HCT116 (cell line): Measurements from ENCODE around the gene ST6GALNAC4.

ENCODE experiments used
- CTCF ChIP-seq, 3 experiments: fragments of 200-600 bp in 1 of 3; sonication (generic) in 1 of 3; IDR thresholded peaks in 2 of 3; conservative IDR thresholded peaks in 1 of 3; 2 replicates each; pipeline ENCODE4 v1.5.1; 2012 to 2017; ENCODE audit warnings: low read depth in 2 of 3, low read length in 2 of 3, antibody characterized with exemption in 1 of 3, borderline replicate concordance in 1 of 3, control low read depth in 1 of 3, mild to moderate bottlenecking in 1 of 3, mixed read lengths in 1 of 3, mixed run types in 1 of 3, moderate library complexity in 1 of 3; ENCODE audit not compliant: insufficient read depth in 1 of 3
- ELF1 ChIP-seq: IDR thresholded peaks from 2 replicates; pipeline ENCODE4 v1.6.1; 2012; ENCODE audit warnings: low read depth, borderline replicate concordance
- EZH2 ChIP-seq: fragments of 200-600 bp; sonication (generic); IDR thresholded peaks from 2 replicates; pipeline ENCODE4 v1.6.1; 2017; ENCODE audit warnings: antibody characterized with exemption, mixed run types
- YY1 ChIP-seq: IDR thresholded peaks from 2 replicates; pipeline ENCODE4 v1.6.1; 2011; ENCODE audit warnings: low read length, low read depth, moderate library complexity, mild to moderate bottlenecking; ENCODE audit not compliant: insufficient replicate concordance; ENCODE audit errors: extremely low read depth

- TF ChIP-seq CTCF (IDR thresholded peaks at IDR 0.05 in 2 of 3, conservative IDR thresholded peaks at IDR 0.05 in 1 of 3; ENCODE audit: borderline replicate concordance in 1 of 3, insufficient read depth in 1 of 3, low read depth in 2 of 3, low read length in 2 of 3) (no peak), ELF1 (no peak), YY1 (no peak), EZH2 (no peak)
Observed at GRCh38 chr9:127927201-127927987, 10.6 kb upstream of the ST6GALNAC4 start.
